HepG2 (cell line): ENCODE measurements around the gene KSR1.

ENCODE experiments used
- EP300 ChIP-seq, 3 experiments: sonication (generic) in 1 of 3; formaldehyde crosslinking in 1 of 3; IDR thresholded peaks; 2 replicates each; pipeline versions ENCODE4 v1.5.1 to v1.6.1; 2011 to 2020; ENCODE audit warnings: low read depth in 2 of 3, low read length in 2 of 3, borderline replicate concordance in 1 of 3, improper control_type of control experiment in 1 of 3, mild to moderate bottlenecking in 1 of 3, missing genetic modification reagents in 1 of 3, moderate library complexity in 1 of 3
- EZH2 ChIP-seq: conservative IDR thresholded peaks from 2 replicates; pipeline ENCODE4 v1.6.1; 2012; ENCODE audit warnings: mild to moderate bottlenecking, low read depth, low read length, moderate library complexity
- HMGA1 ChIP-seq: sonication (generic); formaldehyde crosslinking; conservative IDR thresholded peaks from 2 replicates; pipeline ENCODE4 v1.4.0; 2020; ENCODE audit warnings: missing genetic modification reagents
- NR2C2 ChIP-seq: sonication (generic); formaldehyde crosslinking; IDR thresholded peaks from 2 replicates; pipeline ENCODE4 v1.4.0; 2020; ENCODE audit warnings: missing genetic modification reagents, mild to moderate bottlenecking, moderate library complexity, borderline replicate concordance
- RORA ChIP-seq: sonication (generic); formaldehyde crosslinking; IDR thresholded peaks from 2 replicates; pipeline ENCODE4 v1.5.0; 2020; ENCODE audit warnings: mild to moderate bottlenecking, missing genetic modification reagents, moderate library complexity
- TF ChIP-seq, protein P1 (sequence below): IDR thresholded peaks from 2 replicates; pipeline ENCODE4 v1.6.1; 2012; ENCODE audit warnings: inconsistent platforms

DNA sequence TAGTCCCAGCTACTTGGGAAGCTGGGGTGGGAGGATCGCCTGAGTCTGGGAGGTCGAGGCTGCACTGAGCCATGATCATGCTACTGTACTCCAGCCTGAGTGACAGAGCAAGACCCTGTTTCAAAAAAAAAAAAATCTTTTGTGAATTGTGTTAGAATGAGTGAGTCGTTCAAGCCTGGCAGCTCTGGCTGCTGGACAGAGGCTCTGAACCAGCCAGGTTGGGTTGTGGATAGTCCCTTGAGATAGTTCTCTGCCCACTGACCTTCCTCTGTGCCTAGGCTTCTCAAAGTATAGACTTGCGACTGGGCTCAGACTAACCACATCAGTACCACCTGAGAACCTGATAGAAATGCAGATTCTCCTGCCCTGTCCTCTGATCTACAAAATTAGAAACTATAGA lies 2.2 kb upstream of the KSR1 start:
- no peak for TF ChIP-seq NR2C2 (CRISPR knock-in tag)
- TF ChIP-seq, protein P1, sequence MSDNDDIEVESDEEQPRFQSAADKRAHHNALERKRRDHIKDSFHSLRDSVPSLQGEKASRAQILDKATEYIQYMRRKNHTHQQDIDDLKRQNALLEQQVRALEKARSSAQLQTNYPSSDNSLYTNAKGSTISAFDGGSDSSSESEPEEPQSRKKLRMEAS = no peak
- no peak for TF ChIP-seq EZH2
- no peak for TF ChIP-seq EP300 (IDR thresholded peaks at IDR 0.05; ENCODE audit: low read depth in 2 of 2, low read length in 2 of 2)
- no peak for TF ChIP-seq EP300 (CRISPR knock-in tag; IDR thresholded peaks at IDR 0.05; ENCODE audit: borderline replicate concordance)
- no peak for TF ChIP-seq HMGA1 (CRISPR knock-in tag)
- TF ChIP-seq RORA (CRISPR knock-in tag) = no peak
